ENCODE data around the gene NR1D1.

GRCh38 chr17:40068584-40068916 lies 31.8 kb downstream of the NR1D1 start:
- TF ChIP-seq TCF12 (IDR thresholded peaks at IDR 0.05) (no peak), TCF12 (CRISPR knock-in tag; IDR thresholded peaks at IDR 0.05) (no peak), HMGXB4 (CRISPR knock-in tag; IDR thresholded peaks at IDR 0.05; ENCODE audit: borderline replicate concordance in 1 of 2, low read depth in 1 of 2) (no peak), ZNF629 (CRISPR knock-in tag; conservative IDR thresholded peaks at IDR 0.05) (no peak), GATAD2A (CRISPR knock-in tag; IDR thresholded peaks at IDR 0.05) (no peak)
